Mucosa of rectum (tissue), 2 donors: ENCODE measurements around the gene KCNJ8.

Source experiments
- H3K27ac ChIP-seq, 2 donors: one replicate each; pipeline ENCODE4 v1.7.0; 2013; ENCODE audit warnings: inconsistent platforms in 2 of 2, low read depth in 2 of 2, low read length in 2 of 2
- H3K27me3 ChIP-seq, 2 donors: one replicate each; pipeline ENCODE4 v1.7.0; 2013; ENCODE audit warnings: low read length in 2 of 2; ENCODE audit not compliant: control insufficient read depth in 2 of 2, insufficient read depth in 2 of 2
- H3K36me3 ChIP-seq, 2 donors: one replicate each; pipeline ENCODE4 v1.7.0; 2013; ENCODE audit warnings: low read length in 2 of 2; ENCODE audit not compliant: control insufficient read depth in 2 of 2, insufficient read depth in 2 of 2
- H3K4me1 ChIP-seq, 2 donors: one replicate each; pipeline ENCODE4 v1.7.0; 2013; ENCODE audit warnings: low read length in 2 of 2, mild to moderate bottlenecking in 1 of 2; ENCODE audit not compliant: control insufficient read depth in 2 of 2, insufficient read depth in 2 of 2
- H3K4me3 ChIP-seq, 2 donors: one replicate each; pipeline ENCODE4 v1.7.0; 2013; ENCODE audit warnings: low read length in 2 of 2
- H3K9ac ChIP-seq, 2 donors: one replicate each; pipeline ENCODE4 v1.7.0; 2013; ENCODE audit warnings: low read length in 2 of 2, low read depth in 1 of 2, mild to moderate bottlenecking in 1 of 2
- H3K9me3 ChIP-seq, 2 donors: one replicate each; pipeline ENCODE4 v1.7.0; 2013; ENCODE audit warnings: low read length in 2 of 2; ENCODE audit not compliant: control insufficient read depth in 2 of 2
- donor health status: healthy.
- donor health status: Normal muscosa, but diverticular disease.

Gene KCNJ8

DNA sequence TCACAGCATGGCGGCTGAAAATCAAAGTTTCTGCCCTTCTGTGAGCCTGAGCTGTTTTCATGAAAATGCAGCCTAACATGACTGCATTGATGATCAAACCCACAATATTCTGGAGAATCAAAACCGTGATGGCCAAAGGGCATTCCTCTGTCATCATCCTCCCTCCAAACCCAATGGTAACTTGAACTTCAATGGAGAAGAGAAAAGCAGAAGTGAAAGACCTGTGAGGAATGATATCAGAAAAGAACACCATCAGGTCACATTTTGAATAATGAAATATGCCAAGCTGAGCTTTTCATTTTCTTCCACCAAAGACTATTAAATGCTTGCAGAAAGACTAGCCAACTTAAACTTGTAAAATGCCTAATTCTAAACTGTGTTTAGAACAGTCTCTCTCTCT is 8.1 kb downstream of the KCNJ8 start:
- Histone ChIP-seq H3K27ac (no peak overlapping the region), H3K27me3 (no peaks in the 10 kb centered on the region), H3K36me3 (no peaks in the 10 kb centered on the region), H3K9me3 (no peaks in the 10 kb centered on the region), H3K4me1 (no peaks in the 10 kb centered on the region), H3K9ac (no peak overlapping the region), H3K4me3 (no peak overlapping the region)

DNA sequence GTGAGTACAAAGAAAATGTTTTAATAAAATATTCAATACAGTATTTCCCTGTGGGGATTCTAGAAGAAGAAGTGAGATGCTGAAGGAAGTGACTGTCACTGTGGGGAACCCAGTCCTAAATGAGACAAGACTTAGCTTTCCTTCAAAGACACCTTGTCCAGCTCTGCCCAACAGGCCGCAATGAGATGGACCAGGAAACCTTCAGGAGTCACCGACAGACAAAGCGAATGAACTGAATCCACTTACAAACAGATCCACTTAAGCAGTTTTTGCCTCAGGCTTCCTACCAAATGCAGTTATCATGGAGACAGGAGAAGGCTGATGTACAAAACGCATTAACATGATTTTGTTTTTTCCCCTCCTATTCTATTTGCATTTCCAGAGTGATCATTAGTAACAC is 9.6 kb downstream of the KCNJ8 start:
- no peaks in the 10 kb centered on the region for H3K36me3 ChIP-seq
- no peaks in the 10 kb centered on the region for H3K9me3 ChIP-seq
- H3K27me3 ChIP-seq: no peaks in the 10 kb centered on the region
- H3K4me3 ChIP-seq: no peak overlapping the region
- no peaks in the 10 kb centered on the region for H3K4me1 ChIP-seq
- H3K27ac ChIP-seq: no peak overlapping the region
- H3K9ac ChIP-seq: no peak overlapping the region

DNA sequence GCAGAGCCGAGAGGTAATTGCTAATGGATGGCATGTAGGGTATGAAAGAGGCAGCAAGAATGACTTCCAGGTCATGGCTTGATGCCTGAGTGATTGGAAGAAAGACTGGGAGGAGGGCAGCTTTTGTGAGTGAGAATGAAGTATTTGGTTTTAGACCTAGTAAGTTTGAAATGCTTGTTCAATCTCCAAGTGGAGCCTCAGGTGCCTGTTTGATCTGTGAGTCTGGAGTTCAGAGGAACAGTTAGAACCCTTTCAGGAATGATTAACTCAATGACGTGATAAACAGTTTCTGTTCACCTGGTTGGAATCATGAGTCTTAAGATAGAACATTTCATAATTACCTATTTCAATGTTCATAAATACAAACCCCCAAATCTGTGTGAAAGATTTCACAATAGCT is 10.4 kb downstream of the KCNJ8 start:
- Histone ChIP-seq H3K27me3 (no peaks in the 10 kb centered on the region), H3K4me1 (no peaks in the 10 kb centered on the region), H3K9ac (no peak overlapping the region)

GRCh38 chr12:21763531-21763930 is 11.0 kb downstream of the KCNJ8 start:
- H3K4me3 ChIP-seq: no peak overlapping the region
- H3K9me3 ChIP-seq: no peaks in the 10 kb centered on the region
- H3K27ac ChIP-seq: no peak overlapping the region
- no peaks in the 10 kb centered on the region for H3K27me3 ChIP-seq
- no peaks in the 10 kb centered on the region for H3K4me1 ChIP-seq
- no peak overlapping the region for H3K9ac ChIP-seq
- H3K36me3 ChIP-seq: no peaks in the 10 kb centered on the region

More for the DNA sequence above, 10.4 kb downstream of the KCNJ8 start:
- Histone ChIP-seq H3K27ac (no peak overlapping the region), H3K4me3 (no peak overlapping the region), H3K36me3 (no peaks in the 10 kb centered on the region), H3K9me3 (no peaks in the 10 kb centered on the region)

DNA sequence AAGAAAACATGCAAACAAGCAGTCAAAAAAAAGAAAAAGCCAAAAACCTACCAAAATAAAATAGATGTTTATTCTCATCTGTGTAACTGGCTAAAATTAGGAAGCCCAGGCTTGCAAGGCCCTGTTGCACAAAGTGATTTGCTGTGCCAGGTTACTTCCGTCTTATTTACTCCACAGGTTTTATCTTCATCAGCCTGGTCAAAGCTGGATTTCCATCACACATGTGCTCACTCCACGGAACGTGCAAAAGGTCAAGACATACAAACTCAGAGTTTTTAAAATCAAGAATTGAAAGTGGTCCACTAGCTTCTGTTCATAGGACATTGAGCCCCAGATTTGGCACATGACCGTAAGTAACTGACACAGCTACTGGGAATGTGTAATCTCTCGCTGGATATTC is 14.8 kb downstream of the KCNJ8 start:
- Histone ChIP-seq H3K4me3 (no peak overlapping the region), H3K4me1 (no peaks in the 10 kb centered on the region)

DNA sequence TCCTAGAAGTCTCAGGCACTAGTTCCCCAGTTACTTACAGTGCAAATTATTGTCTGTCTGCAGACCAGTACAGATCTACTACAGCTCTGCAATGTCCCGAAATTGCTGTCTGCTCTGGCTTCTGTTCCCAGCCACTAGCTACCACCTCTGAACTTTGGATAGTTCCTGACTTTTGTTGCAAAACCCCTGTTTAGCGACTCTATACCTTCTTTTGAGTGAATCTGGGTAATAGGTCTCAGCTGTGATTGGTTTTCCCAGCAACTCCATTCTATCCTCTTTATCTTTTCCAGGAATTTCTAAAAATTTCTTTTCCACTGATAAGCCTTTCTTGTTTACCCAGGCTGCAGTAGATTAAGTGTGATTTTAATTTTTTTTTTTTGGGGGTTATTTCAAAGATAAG is 16.8 kb downstream of the KCNJ8 start:
- Histone ChIP-seq H3K27ac (no peak overlapping the region), H3K27me3 (no peaks in the 10 kb centered on the region), H3K4me1 (no peaks in the 10 kb centered on the region), H3K4me3 (no peak overlapping the region), H3K9ac (no peak overlapping the region), H3K9me3 (no peaks in the 10 kb centered on the region), H3K36me3 (no peaks in the 10 kb centered on the region)

More for the DNA sequence above, 14.8 kb downstream of the KCNJ8 start:
- Histone ChIP-seq H3K36me3 (no peaks in the 10 kb centered on the region), H3K27me3 (no peaks in the 10 kb centered on the region), H3K27ac (no peak overlapping the region), H3K9me3 (no peaks in the 10 kb centered on the region), H3K9ac (no peak overlapping the region)

DNA sequence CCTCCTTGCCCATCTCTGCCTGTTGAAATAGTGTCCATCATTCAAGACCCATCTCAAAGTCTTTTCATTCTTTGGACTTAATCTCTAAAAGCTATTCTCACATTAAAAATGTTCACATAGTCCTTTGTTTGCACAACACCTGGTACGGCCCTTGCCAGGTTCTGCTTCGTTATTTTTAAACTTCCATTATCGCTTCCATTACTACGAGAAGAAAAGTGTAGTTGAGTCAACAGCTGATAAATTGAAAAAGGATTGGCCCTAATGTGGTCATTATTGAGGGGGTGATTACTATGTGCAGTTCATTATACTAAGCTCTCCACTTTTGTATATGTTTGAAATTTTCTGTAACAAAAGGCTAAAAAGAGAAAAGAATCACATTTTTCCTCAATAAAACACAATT is 17.8 kb downstream of the KCNJ8 start:
- Histone ChIP-seq H3K4me3 (no peak overlapping the region), H3K36me3 (no peaks in the 10 kb centered on the region), H3K27ac (no peak overlapping the region), H3K9ac (no peak overlapping the region), H3K9me3 (no peaks in the 10 kb centered on the region), H3K4me1 (peaks cover 0 to 4% of the 10 kb centered on the region in 2 donors), H3K27me3 (no peaks in the 10 kb centered on the region)

DNA sequence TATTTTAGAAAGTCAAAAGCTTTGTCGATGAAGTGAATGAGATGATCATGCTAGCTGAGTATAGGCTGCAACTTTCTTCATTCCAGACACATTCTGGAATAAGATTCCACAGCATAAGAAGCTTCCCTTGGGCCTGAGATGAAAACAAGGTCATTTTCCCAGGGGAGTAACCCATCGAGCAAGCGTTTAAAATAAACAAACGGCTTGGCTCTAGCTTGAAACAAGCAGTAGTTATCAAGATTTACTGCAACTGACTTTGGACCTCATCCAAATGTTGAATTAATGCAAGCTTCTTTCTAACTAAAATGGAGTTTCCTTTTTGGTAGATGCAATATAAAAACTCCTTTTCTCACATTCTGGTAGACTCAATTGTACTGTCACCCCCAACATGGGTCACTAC is 23.0 kb downstream of the KCNJ8 start:
- H3K4me3 ChIP-seq: no peak overlapping the region
- no peaks in the 10 kb centered on the region for H3K27me3 ChIP-seq
- no peaks in the 10 kb centered on the region for H3K9me3 ChIP-seq
- peak overlapping the region in 1 of 2 donors; percentile 26 for H3K27ac ChIP-seq
- H3K9ac ChIP-seq: no peak overlapping the region
- H3K36me3 ChIP-seq: no peaks in the 10 kb centered on the region
- H3K4me1 ChIP-seq: peaks cover 3 to 7% of the 10 kb centered on the region in 2 donors

- Histone ChIP-seq H3K36me3 (no peaks in the 10 kb centered on the region), H3K4me3 (no peak overlapping the region), H3K27me3 (no peaks in the 10 kb centered on the region), H3K9ac (no peak overlapping the region), H3K27ac (no peak overlapping the region), H3K9me3 (no peaks in the 10 kb centered on the region), H3K4me1 (no peaks in the 10 kb centered on the region)
Measured at GRCh38 chr12:21745258-21745657, 29.2 kb downstream of the KCNJ8 start.

DNA sequence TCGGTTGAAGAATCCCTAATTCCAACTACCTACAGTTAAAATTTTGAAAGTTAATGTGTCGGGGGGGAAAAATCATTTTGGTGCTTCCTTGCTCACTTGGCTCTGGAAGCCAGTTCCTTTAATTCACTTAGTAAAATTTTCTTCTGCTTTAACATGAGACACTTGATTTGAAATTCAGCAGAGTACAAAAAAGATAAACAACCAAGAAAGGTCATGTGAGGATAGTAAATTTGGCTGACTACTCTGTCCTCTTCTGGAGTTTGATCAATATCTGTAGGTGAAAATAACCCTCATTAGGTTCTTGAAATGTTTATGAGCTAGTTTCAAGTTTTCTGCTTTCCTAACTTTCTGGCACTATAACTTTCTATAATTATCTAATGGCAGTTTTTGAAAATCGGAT is 43.4 kb downstream of the KCNJ8 start:
- no peaks in the 10 kb centered on the region for H3K36me3 ChIP-seq
- H3K9ac ChIP-seq: no peak overlapping the region
- no peak overlapping the region for H3K27ac ChIP-seq
- no peak overlapping the region for H3K4me3 ChIP-seq
- H3K27me3 ChIP-seq: no peaks in the 10 kb centered on the region
- no peaks in the 10 kb centered on the region for H3K4me1 ChIP-seq
- no peaks in the 10 kb centered on the region for H3K9me3 ChIP-seq

DNA sequence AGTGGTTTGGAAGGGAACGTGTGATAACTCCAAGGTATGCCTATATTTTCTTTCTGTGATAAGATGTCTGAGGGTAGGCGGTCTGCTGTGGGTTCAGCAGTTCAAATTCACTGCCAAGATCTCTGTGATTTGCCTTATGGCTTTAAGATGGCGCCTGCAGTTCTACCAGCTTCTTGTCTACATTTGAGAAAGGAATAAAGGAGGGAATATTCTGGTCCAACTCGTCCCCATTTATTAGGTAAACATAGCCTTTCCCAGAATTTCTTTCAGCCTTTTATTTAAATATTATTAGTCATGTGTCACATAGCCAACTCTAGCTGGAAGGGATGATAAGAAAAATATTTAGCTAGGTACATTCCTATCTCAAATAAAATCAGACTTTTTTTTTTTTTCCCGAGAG is 48.8 kb downstream of the KCNJ8 start:
- no peaks in the 10 kb centered on the region for H3K4me1 ChIP-seq
- H3K27ac ChIP-seq: no peak overlapping the region
- no peak overlapping the region for H3K9ac ChIP-seq
- no peaks in the 10 kb centered on the region for H3K36me3 ChIP-seq
- no peaks in the 10 kb centered on the region for H3K9me3 ChIP-seq
- H3K4me3 ChIP-seq: no peak overlapping the region
- no peaks in the 10 kb centered on the region for H3K27me3 ChIP-seq
